Endometrium (tissue), 2 donors: ENCODE results near the gene OR6C1.
"Not testable (repeated sequence)": the region's sequence is repeated elsewhere in the genome, so short reads cannot be mapped to it uniquely, and the experiment has no call there.

Source experiments
- FAIRE-seq: peaks from 2 replicates; lab custom pipeline; 2012; peaks lifted over from hg19 to GRCh38; lab: Jason Lieb, UNC
- donor health status: control.
- donor health status: control.

OR6C1 gene

DNA sequence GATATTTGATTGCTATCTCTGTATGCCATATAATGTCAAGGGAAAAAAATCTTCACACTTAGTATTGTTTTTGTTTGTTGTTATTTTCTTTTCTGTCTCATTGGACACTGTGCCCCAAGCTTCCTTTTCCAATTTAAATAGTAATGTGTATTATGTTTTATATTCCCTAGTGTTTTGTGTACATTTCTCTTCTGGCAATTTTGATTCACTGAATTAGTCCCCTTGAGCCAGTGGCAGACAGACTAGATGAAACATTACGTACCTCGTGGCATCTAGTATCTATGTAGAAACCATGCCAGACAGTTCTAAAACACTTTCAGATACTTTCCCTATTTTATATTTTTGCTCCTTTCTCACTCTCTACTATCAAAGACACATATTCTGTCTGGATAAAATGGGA is at the start of gene OR6C1:
Gene OR6C1 (plus strand): TSS at position 301 of the 400 bp plus-strand sequence. CDS start 6,257 bp downstream, outside the sequence.
- FAIRE-seq = no peak

DNA sequence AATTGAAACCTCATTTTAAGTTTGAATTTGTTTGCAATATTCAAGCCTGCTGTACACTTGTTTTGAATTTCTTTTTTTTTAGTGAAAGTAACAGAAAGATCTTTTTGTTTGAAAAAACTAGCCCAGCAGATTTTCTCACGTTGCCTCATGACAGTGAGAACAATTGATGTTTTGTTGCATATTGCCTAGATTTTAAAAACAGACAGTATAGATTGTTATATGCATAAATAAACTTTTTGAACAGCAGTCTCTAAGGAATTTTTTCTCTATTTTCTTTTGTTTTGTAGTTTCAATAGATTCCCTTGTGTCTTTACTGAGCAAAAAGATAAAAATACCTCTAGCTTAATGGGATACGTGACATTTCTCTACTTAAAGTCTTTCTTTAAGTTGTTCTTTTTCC is 33.2 kb upstream of the OR6C1 start:
- no peak for FAIRE-seq

DNA sequence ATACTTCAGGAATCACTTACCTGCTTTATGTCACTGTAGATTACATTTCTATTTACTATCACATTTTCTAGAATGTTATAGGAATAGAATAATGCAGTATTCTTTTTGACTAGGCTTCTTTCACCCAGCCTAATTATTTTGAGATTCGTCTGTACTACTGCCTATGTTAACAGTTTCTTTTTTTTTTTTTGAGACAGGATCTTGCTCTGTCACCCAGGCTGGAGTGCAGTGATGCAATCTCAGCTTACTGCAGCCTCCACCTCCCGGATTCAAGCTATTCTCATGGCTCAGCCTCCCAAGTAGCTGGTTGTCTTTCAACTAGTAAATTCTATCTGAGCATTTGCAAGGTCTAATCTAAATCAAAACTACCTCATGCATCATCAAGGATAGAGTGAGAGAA is 24.1 kb upstream of the OR6C1 start:
- no peak for FAIRE-seq

DNA sequence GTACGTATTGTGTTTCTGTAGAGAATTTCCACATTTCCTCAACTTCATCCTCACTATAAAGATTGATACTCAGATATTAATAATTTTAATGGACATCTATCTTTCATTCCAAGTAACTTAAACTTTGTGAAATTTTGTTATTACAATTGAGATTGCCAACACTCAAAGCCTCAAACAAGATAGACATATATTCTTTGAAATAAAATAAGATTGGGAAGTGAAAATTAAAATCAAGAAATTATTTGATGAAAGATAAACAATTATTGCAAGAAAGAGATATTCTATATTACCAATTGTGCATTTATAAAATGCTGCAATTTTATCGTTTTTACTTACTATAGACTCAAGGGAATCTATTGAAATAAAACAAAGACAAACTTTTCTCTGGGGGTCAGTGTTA is 17.7 kb upstream of the OR6C1 start, which contains the start of gene OR6C6:
Gene OR6C6 (minus strand): TSS at position 101 of the 400 bp plus-strand sequence. CDS start 1,337 bp downstream, outside the sequence.
- no peak for FAIRE-seq

DNA sequence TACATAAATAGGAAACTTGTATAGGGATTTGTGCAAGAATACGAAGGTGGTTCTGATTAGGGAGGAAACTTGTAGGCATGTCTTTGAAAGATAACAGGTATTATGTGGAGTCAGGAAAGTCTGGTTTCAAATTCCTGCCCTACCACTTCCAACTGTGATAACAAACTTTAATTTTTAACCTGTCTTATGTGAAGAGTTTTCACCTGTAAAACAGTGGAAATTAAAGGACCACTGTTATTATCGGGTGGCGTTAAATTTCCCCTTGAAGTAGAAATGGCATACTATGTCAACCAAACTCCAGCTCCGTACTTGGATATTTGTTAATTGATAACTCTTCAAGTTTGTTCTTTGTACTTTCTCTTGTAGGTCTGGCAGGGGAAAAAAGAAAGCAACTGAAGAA is 6.1 kb downstream of the OR6C1 start:
- no peak for FAIRE-seq

DNA sequence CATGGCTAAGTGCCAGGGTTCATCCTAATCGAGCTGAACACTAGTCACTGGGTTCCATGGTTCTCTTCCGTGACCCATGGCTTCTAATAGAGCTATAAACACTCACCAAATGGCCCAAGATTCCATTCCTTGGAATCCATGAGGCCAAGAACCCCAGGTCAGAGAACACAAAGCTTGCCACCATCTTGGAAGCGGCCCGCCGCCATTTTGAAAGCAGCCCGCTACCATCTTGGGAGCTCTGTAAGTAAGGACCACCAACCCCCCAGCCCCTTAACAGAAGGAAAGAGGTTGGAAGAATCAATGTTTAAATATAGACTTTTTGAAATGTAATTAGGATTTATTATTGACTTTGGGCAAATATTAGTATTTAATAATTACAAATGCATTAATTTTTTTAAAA is 11.7 kb downstream of the OR6C1 start:
- FAIRE-seq = not testable (repeated sequence)

DNA sequence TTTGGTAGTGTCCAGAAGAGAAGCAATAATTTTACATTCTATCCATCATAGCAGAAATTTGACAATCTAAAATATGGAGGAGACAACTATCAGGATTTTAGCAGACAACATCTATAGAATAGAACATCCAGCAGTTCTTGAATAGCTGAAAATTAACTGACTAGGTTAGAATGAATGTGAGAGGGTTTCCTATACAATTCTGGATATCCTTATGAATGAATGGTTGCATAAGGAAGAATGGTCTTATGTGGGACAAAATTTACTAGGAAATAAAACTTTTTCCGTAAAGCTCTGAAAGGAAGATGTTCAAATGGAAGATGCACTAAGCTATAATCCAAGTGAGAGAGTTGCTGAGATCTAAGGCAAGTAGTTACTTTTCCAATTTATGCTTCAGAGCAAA is 16.3 kb downstream of the OR6C1 start, which contains the start of gene OR6C3:
Gene OR6C3 (plus strand): TSS at position 301 of the 400 bp plus-strand sequence. CDS start 955 bp downstream, outside the sequence.
- FAIRE-seq = no peak

DNA sequence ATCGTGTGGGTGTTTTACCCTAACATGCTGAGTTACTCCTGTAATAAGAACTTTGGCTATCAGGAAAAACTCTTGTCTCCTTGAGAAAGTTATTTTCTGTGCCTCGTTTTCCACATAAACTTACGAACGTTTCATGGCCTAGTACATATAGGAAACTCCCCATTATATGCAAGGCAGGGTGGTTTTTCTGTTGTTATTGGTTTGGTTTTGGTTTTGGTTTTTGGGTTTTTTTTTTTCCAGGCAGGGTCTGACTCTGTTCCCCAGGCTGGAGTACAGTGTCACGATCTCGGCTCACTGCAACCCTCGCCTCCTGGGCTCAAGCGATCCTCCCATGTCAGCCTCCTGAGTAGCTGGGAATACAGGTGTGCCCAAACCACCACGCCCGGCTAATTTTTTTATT is 21.9 kb downstream of the OR6C1 start:
- no peak for FAIRE-seq

DNA sequence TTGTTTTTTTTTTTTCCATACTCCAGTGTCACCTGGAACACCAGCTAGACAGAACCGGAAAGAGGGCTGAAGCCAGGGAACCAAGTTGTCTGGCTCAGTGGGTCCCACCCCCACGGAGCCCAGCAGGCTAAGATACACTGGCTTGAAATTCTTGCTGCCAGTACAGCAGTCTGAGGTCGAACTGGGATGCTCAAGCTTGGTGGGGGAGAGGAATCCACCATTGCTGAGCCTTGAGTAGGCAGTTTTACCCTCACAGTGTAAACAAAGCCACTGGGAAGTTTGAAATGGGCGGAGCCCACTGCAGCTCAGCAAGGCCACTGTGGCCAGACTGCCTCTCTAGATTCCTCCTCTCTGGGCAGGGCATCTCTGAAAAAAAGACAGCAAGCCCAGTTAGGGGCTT is 41.2 kb downstream of the OR6C1 start:
- FAIRE-seq = not testable (repeated sequence)

DNA sequence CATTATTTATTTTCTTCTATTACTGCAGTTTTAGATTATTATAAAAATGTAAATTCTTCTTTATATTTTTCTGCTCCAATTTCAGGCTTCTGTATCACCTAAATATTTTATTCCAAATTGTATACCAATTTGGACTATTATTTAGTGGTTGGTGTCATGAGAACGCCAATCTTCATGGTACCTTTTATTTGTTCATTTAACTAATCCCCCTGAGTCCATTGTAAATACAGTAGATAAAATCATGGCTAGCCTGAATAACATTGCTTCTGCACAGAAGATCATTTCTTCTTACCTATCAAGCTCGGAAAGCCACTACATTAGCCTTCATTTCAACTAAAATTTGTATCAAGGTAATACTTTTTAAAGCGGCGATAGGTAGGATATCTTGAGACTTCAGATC is 48.5 kb downstream of the OR6C1 start, which contains the start of gene OR6C75:
Gene OR6C75 (plus strand): TSS at position 301 of the 400 bp plus-strand sequence. CDS start 2,136 bp downstream, outside the sequence.
- no peak for FAIRE-seq

DNA sequence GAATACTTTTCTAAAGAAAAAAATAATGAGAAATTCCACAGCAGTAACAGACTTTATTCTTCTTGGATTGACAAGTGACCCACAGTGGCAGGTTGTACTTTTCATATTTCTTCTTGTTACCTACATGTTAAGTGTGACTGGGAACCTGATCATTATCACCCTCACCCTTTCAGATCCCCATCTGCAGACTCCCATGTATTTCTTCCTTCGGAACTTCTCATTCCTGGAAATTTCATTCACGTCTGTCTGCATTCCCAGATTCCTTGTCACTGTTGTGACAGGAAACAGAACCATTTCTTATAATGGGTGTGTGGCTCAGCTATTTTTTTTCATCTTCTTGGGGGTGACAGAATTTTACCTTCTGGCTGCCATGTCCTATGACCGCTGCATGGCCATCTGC is 50.9 kb downstream of the OR6C1 start:
- FAIRE-seq = no peak
